HEK293T (cell line): ENCODE measurements around the gene ZNF521.

Experiments used
- CTCF ChIA-PET: fragments of 350-600 bp; formaldehyde crosslinking; extraction: SDS; loops from one replicate; lab custom pipeline; 2021; ENCODE audit warnings: antibody characterized with exemption, inconsistent platforms; lab: Yijun Ruan, JAX
- POLR2A ChIA-PET: fragments of 350-600 bp; formaldehyde crosslinking; extraction: SDS; loops from one replicate; lab custom pipeline; 2020; ENCODE audit warnings: antibody characterized with exemption, inconsistent platforms; lab: Yijun Ruan, JAX
- DNase-seq: peaks from one replicate; pipeline ENCODE4 v3.0.0; 2012; ENCODE audit warnings: mixed read lengths; ENCODE audit errors: extremely low spot score
- ARNT ChIP-seq: fragments of 450-650 bp; IDR thresholded peaks from 2 replicates; pipeline ENCODE4 v1.6.1; 2017; ENCODE audit warnings: mild to moderate bottlenecking
- BHLHE40 ChIP-seq: fragments of 450-650 bp; IDR thresholded peaks from 2 replicates; pipeline ENCODE4 v1.6.1; 2016; ENCODE audit warnings: mild to moderate bottlenecking, moderate library complexity, borderline replicate concordance
- CTBP1 ChIP-seq: fragments of 450-650 bp; IDR thresholded peaks from 2 replicates; pipeline ENCODE4 v1.6.1; 2016; ENCODE audit warnings: borderline replicate concordance
- ELF4 ChIP-seq: fragments of 450-650 bp; IDR thresholded peaks from 2 replicates; pipeline ENCODE4 v1.6.1; 2017; ENCODE audit warnings: antibody characterized with exemption
- FOXA1 ChIP-seq: fragments of 450-650 bp; IDR thresholded peaks from 2 replicates; pipeline ENCODE4 v1.6.1; 2016; ENCODE audit warnings: mild to moderate bottlenecking
- FOXK2 ChIP-seq: fragments of 450-650 bp; IDR thresholded peaks from 2 replicates; pipeline ENCODE4 v1.6.1; 2016; ENCODE audit warnings: mild to moderate bottlenecking
- FOXM1 ChIP-seq: fragments of 450-650 bp; IDR thresholded peaks from 2 replicates; pipeline ENCODE4 v1.6.1; 2017; ENCODE audit warnings: mild to moderate bottlenecking, borderline replicate concordance
- HDGF ChIP-seq: fragments of 450-650 bp; IDR thresholded peaks from 2 replicates; pipeline ENCODE4 v1.6.1; 2017; ENCODE audit warnings: antibody characterized with exemption, borderline replicate concordance
- L3MBTL2 ChIP-seq: fragments of 450-650 bp; conservative IDR thresholded peaks from 2 replicates; pipeline ENCODE4 v1.6.1; 2016; ENCODE audit warnings: mild to moderate bottlenecking
- LEF1 ChIP-seq: fragments of 450-650 bp; IDR thresholded peaks from 2 replicates; pipeline ENCODE4 v1.6.1; 2017; ENCODE audit warnings: mild to moderate bottlenecking, borderline replicate concordance
- NFRKB ChIP-seq: fragments of 450-650 bp; IDR thresholded peaks from 2 replicates; pipeline ENCODE4 v1.6.1; 2016; ENCODE audit warnings: mild to moderate bottlenecking, moderate library complexity
- SP1 ChIP-seq: fragments of 450-650 bp; IDR thresholded peaks from 2 replicates; pipeline ENCODE4 v1.6.1; 2017
- SUZ12 ChIP-seq: fragments of 450-650 bp; IDR thresholded peaks from 2 replicates; pipeline ENCODE4 v1.6.1; 2016; ENCODE audit warnings: mild to moderate bottlenecking
- TARDBP ChIP-seq: fragments of 450-650 bp; IDR thresholded peaks from 2 replicates; pipeline ENCODE4 v1.6.1; 2016
- ZNF384 ChIP-seq: fragments of 450-650 bp; IDR thresholded peaks from 2 replicates; pipeline ENCODE4 v1.6.1; 2016
- TF ChIP-seq, protein P1 (sequence below): fragments of 450-650 bp; IDR thresholded peaks from 2 replicates; pipeline ENCODE4 v1.6.1; 2016

The ZNF521 gene

DNA sequence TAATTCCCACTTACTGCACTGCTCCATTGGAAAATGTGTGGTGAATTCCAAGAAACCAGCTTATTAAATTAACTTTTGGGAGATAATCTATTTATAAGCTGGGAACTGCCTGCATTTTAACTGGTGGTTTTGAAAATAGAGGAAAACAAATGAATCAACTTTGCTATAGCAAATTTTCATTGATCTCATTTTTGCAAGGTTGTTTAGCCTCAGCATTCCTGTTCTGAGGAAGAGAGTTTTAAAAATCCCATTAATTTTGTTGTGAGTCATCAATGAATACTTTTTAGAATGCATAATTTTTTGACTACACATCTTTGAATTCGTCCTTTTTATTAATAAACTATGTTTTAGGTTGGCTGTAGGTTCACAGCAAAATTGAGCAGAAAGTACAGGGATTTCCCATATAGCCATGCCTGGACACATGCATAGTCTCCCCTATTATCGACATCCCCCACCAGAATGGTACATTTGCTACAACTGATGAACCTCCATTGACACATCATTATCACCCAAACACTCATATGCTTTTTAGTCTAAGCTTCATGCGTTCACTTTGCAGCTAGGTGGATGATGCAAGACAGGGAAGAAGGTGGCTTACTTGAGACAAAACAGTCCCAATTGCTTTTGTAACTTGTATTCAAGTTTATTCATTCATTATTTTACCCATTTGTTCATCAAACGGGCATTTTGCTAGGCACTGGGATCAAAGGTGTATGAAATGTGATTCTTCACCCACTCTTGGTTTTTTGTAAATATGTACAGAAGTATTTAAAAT lies 106.9 kb downstream of the ZNF521 start:
- CTCF ChIA-PET: no interaction called here
- DNase-seq: no peak
- TF ChIP-seq, protein P1, sequence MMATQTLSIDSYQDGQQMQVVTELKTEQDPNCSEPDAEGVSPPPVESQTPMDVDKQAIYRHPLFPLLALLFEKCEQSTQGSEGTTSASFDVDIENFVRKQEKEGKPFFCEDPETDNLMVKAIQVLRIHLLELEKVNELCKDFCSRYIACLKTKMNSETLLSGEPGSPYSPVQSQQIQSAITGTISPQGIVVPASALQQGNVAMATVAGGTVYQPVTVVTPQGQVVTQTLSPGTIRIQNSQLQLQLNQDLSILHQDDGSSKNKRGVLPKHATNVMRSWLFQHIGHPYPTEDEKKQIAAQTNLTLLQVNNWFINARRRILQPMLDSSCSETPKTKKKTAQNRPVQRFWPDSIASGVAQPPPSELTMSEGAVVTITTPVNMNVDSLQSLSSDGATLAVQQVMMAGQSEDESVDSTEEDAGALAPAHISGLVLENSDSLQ: no peak
- TF ChIP-seq FOXA1 (no peak), FOXM1 (no peak), TARDBP (no peak), ELF4 (no peak), NFRKB (no peak), LEF1 (no peak), SUZ12 (no peak)
- POLR2A ChIA-PET: no interaction called here

DNA sequence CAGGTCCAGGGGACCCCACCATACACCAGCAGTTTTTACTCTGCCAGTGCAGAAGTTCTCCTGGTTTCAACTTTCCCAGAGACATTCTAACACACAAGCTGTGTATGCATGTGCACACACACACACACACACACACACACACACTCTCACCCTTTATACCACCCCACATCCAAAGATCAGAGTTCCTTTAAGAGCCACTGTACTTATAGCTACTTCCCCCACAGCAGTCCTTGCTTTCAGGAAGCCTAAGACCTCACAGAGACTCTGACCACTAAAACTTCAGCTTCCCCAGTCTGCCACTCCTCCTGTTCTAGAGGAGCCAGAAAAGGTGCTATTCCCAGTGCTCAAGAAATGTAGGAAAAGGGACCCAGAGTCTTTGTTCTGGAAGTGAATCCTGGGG lies 107.8 kb downstream of the ZNF521 start:
- ChIA-PET CTCF (no interaction called here), POLR2A (no interaction called here)
- DNase-seq: no peak
- TF ChIP-seq SP1 (no peak), L3MBTL2 (no peak), BHLHE40 (no peak), FOXA1 (no peak), ELF4 (no peak), ZNF384 (no peak), FOXM1 (no peak), FOXK2 (no peak), CTBP1 (no peak), HDGF (no peak), SUZ12 (no peak), TARDBP (no peak), ARNT (no peak), LEF1 (no peak), NFRKB (no peak)
- TF ChIP-seq, protein P1: no peak

DNA sequence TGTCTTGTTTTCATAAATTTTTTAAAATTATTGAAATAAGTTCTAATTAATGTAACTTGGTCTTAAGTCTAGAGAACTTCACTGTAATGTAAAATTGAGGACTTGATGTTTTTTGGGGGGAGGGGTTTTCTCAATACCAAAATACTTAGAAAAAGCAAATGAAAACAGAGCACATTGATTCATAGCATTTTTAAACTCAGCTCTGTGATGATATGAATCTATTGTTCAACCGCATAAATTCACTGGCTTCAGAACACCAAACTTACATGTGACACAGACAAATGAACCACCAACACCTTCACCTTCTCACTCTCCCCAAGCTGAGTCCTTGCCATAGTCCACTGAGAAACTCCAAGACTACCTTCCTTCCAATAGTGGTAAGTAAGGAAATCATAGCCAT lies 108.2 kb downstream of the ZNF521 start:
- POLR2A ChIA-PET: no interaction called here

DNA sequence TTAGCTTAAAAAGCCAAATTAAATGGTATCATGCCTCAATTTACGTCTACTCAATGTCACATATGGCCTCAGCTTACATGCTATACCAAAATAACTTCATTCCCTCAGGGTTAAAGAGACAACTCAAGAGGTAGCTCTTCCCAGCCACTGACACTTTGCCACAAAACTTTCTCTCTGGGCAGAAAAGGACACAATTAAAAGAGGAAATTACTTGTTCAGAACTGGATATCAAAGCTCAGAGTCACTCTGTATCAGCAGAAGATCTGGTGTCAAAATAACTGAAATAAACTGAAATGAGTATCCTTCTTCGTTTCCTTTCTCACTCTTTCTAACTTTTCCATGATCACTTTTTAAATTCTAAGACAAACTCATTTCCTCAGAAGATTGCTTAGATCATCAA lies 108.7 kb downstream of the ZNF521 start:
- CTCF ChIA-PET: interaction anchor here (0.7 kb wide), 1 partner anchor 374 kb away, joined by 4 read pairs; no protein-coding TSS in a partner anchor
- POLR2A ChIA-PET: no interaction called here
- no peak for DNase-seq
- TF ChIP-seq, protein P1: no peak
- no peak for TF ChIP-seq TARDBP
- no peak for TF ChIP-seq FOXA1
- TF ChIP-seq ELF4: no peak
- no peak for TF ChIP-seq SP1
- no peak for TF ChIP-seq NFRKB
- no peak for TF ChIP-seq HDGF
- no peak for TF ChIP-seq LEF1
- TF ChIP-seq BHLHE40: no peak
- TF ChIP-seq SUZ12: no peak
- no peak for TF ChIP-seq ARNT
- no peak for TF ChIP-seq FOXM1
- no peak for TF ChIP-seq L3MBTL2
- no peak for TF ChIP-seq CTBP1

More for the DNA sequence above, 108.2 kb downstream of the ZNF521 start:
- DNase-seq: no peak
- TF ChIP-seq L3MBTL2 (no peak), SP1 (no peak), ELF4 (no peak), NFRKB (no peak), FOXM1 (no peak), BHLHE40 (no peak), FOXK2 (no peak), SUZ12 (no peak), ZNF384 (no peak)
- CTCF ChIA-PET: interaction anchor here (0.7 kb wide), 1 partner anchor 375 kb away, joined by 4 read pairs; no protein-coding TSS in a partner anchor

DNA sequence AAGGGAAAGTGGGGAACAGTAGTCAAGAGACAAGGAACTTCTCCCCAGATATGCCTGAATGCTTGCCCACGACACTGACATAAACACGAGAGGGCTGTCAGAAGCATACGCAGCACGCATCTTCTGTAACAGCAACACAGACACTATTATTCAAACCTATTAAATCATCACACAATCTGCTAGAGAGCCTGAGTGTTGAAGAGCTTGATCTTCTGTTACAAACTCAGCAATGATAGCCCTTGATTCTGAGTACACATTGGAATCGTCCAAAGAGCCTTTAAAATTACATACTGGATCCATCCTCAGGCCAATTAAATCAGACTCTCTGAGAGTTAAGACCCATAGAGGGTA lies 111.6 kb downstream of the ZNF521 start:
- POLR2A ChIA-PET: no interaction called here
- CTCF ChIA-PET: no interaction called here
- TF ChIP-seq FOXK2 (no peak), NFRKB (no peak), SUZ12 (no peak), SP1 (no peak), L3MBTL2 (no peak), ELF4 (no peak), ARNT (no peak), ZNF384 (no peak), CTBP1 (no peak), FOXM1 (no peak), TARDBP (no peak), LEF1 (no peak), BHLHE40 (no peak), FOXA1 (no peak), HDGF (no peak)
- TF ChIP-seq, protein P1: no peak
- DNase-seq: no peak
